Prostate gland (tissue), 2 donors: Measurements from ENCODE around the gene NTSR2.

Experiments used
- CTCF ChIP-seq, 4 experiments: fragments of 200-600 bp in 2 of 4; fragments of 450-650 bp in 2 of 4; sonication (generic) in 2 of 4; IDR thresholded peaks; 1 replicate in 3 of 4; 2 replicates in 1 of 4; pipeline ENCODE4 v1.5.1; 2016 to 2019; ENCODE audit warnings: antibody characterized with exemption in 4 of 4, mild to moderate bottlenecking in 2 of 4, moderate library complexity in 2 of 4
- POLR2A ChIP-seq: fragments of 450-650 bp; IDR thresholded peaks from one replicate; pipeline ENCODE4 v1.6.1; 2016; ENCODE audit warnings: antibody characterized with exemption, mild to moderate bottlenecking
- POLR2AphosphoS5 ChIP-seq: sonication (generic); formaldehyde crosslinking; IDR thresholded peaks from one replicate; pipeline ENCODE4 v1.6.1; 2017; ENCODE audit warnings: antibody characterized with exemption

GRCh38 chr2:11711751-11712150 is 41.8 kb upstream of the NTSR2 start:
- TF ChIP-seq CTCF (IDR thresholded peaks at IDR 0.05) (no peak), POLR2A (no peak), POLR2AphosphoS5 (no peak)
